ENCODE measurements around the gene GPR45.
"Not testable (repeated sequence)": the region's sequence is repeated elsewhere in the genome, so short reads cannot be mapped to it uniquely, and the experiment has no call there.

Gene GPR45

DNA sequence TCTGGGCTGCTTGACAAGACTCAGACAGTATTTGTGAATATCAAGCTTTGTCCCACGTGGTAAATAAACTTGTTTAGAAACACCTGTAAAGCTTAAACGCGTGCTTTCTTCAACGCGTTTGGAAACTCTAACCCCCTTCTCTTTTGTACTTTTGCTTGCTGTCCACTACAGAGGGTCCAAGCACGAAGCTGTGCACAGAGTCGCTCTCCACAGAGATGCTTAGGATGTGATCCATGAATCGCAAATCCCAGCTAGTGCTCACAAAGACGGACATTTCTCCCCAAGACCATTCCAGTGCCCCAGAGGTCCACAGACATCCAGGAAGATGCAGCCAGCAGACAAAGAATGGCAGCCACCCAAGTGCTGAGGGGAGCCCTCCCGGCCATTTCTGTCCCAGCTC is at the start of gene GPR45:
TSS of gene GPR45 (plus strand) at position 301 of the 400 bp plus-strand sequence. CDS start 116 bp downstream, outside the sequence.
- no peak for DNase-seq

- DNase-seq = no peak
Observed at GRCh38 chr2:105194022-105194675, 47.4 kb upstream of the GPR45 start.

DNA sequence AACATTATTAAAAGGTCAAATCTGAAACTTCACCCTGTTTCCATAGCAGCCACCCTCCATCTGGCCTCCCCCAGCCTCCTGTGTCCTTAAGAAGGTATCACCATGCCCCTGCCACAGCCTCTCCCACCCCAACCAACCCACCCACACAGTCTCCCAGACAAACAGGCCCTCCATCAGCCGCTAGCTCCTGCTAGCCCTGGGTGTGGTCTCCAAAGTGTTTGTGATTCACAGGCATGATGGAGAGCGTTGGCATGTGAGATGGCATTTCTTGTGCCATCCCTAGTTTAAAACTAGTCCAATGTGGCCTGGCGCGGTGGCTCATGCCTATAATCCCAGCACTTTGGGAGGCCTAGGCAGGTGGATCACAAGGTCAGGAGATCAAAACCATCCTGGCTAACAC is 44.9 kb upstream of the GPR45 start:
- no peak for DNase-seq

DNA sequence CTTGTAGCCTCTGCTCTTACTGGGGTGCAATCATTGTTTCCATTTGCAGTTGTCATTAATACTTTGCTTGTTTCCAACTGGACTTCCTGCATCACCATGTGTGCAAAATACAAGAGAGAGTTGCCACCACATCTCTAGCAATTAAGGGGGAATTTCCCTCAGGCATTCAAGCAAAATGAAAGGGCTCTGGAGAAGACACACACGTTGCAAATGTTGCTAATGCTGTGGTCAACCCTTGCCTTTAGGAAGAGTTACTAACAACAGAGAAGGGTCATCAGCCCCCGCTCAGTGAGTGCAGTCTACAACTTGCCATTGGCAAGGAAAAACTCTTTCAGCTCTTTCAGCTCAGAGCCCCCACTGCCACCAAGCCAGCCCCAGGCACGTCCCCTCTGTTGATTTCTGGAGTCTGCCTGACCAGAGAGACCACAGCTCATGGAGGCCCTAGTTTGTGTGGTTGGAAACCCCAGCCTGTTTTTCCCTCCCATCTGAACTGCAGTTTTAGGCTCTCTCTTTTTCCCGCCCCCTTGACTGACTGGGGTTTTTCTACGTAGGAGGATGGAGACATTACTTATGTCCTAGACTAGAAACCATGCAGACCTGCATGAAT is 25.9 kb upstream of the GPR45 start:
- no peak for DNase-seq

- no peak for DNase-seq
Observed at GRCh38 chr2:105220604-105221003, 20.9 kb upstream of the GPR45 start.

GRCh38 chr2:105224444-105224843 is 17.1 kb upstream of the GPR45 start:
- DNase-seq = no peak

DNA sequence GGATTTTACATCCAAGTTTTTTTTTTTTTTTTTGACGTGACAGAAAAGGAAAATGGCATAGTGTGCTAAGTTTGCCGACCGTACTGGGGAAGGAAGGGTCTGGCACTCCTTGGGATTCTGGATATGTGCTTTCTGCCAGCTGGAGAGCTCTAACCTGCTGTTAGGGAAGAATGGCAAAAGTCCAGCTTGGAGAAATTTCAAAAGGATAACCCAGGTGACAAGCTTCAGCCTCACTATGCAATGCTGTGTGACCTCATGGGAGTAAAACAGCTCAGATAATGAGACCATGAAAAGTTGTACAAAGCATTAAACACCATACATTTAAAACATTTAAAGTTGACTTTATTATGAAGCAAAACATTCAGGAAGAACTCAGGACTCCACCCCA is 10.3 kb upstream of the GPR45 start:
- no peak for DNase-seq

DNA sequence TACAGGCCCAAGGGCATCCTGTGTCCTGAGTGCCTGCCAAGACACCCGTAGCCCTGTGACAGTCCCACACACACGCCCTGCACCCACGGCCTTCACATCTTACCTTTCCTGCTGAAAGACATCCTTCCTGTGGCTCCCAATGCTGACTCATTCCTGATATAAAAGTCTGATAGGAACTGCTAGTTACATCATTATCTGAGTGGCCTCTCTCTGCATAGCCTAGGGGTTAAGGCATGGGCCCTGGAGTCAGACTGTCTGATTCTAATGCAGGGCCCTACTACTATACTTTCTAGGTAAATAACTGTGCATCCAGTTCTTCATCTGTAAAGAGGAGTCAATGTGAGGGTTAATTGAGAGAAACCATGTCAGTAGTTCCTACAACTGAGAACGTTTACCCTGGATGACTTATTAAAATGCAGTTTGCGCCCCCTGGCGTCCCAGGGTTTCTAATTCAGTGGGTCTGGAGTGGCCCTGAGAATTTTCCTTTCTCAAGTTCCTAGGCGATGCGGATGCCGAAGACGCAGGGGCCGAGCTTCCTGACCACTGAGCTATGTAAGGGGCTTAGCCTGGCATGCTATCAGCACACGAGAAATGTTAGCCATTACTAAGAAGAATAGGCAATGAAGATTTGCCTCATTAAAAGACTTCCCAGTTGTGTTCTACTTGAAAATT is 6.0 kb upstream of the GPR45 start:
- DNase-seq = peak; percentile 58

GRCh38 chr2:105236060-105236424 is 5.5 kb upstream of the GPR45 start:
- DNase-seq = no peak

DNA sequence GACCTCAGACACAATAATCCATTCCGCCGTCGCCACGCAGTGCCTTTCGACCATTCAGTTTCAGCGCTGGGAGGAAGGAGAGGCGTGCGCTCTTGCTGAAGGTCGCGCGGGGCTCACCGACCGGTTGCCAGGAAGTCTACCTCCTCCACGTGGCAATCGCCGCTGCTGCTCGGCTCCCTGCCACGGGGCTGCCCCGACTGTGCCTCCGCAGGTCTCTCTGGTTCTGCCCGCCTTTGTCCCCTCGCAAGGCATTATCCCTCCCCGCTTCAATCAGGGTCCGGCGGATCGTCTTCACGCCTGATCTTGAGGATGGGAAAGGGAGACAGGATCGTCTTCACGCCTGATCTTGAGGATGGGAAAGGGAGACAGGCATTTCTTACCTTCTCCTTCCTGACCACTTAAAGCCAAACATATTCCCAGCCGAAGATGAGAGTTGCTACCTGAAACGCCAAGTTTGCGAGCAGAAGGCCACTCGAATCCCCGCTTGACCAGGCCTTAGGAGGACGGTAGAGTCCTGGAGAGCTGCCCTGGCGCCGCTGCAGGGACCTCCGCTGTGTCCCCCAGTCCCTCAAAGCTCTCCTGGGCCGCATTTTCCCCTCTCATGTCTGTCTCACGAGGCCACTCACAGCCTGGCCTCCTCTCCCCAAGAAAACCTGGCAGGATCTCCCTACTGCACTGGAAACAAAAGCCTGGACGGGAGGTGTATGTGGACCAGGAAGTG is 4.3 kb upstream of the GPR45 start:
- no peak for DNase-seq

GRCh38 chr2:105238664-105239240 is 2.8 kb upstream of the GPR45 start:
- no peak for DNase-seq

- no peak for DNase-seq
Observed at GRCh38 chr2:105239924-105240323, 1.6 kb upstream of the GPR45 start.

GRCh38 chr2:105242286-105242993 is 897 bp downstream of the GPR45 start:
- no peak for DNase-seq

GRCh38 chr2:105243961-105244360 is 2.4 kb downstream of the GPR45 start:
- no peak for DNase-seq

- peak; percentile 83 for DNase-seq
Observed at GRCh38 chr2:105244451-105244850, 2.9 kb downstream of the GPR45 start.

GRCh38 chr2:105248316-105249070 is 7.0 kb downstream of the GPR45 start:
- no peak for DNase-seq

- DNase-seq = no peak
Observed at GRCh38 chr2:105249181-105249580, 7.6 kb downstream of the GPR45 start.

DNA sequence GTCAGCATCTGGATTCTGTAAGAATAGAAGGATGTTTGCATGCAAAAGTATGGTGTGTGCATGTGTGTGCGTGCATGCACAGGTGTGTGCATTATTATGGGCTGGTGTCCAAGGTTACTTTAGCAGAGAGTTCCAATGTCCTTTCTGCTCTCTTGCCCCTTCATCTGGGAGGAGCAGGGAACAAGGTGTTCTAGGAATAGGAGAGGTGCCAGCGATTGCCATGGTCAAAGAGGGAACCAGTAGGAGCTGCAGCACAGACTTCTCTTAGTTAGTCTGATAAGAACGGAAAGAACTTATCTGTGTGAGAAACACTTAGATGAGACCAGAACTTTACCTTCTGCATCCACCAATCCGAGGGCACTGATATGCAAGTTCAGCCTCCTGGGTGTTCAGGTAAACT is 8.3 kb downstream of the GPR45 start:
- no peak for DNase-seq

DNA sequence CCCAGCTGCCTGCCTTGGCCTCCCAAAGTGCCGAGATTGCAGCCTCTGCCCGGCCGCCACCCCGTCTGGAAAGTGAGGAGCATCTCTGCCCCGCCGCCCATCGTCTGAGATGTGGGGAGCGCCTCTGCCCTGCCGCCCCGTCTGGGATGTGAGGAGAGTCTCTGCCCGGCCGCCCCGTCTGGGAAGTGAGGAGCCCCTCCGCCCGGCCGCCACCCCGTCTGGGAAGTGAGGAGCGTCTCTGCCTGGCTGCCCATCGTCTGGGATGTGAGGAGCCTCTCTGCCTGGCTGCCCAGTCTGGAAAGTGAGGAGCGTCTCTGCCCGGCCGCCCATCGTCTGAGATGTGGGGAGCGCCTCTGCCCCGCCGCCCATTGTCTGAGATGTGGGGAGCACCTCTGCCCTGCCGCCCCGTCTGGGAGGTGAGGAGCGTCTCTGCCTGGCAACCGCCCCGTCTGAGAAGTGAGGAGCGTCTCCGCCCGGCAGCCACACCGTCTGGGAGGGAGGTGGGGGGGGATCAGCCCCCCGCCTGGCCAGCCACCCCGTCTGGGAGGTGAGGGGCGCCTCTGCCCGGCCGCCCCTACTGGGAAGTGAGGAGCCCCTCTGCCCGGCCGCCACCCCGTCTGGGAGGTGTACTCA is 9.6 kb downstream of the GPR45 start:
- DNase-seq = not testable (repeated sequence)

DNA sequence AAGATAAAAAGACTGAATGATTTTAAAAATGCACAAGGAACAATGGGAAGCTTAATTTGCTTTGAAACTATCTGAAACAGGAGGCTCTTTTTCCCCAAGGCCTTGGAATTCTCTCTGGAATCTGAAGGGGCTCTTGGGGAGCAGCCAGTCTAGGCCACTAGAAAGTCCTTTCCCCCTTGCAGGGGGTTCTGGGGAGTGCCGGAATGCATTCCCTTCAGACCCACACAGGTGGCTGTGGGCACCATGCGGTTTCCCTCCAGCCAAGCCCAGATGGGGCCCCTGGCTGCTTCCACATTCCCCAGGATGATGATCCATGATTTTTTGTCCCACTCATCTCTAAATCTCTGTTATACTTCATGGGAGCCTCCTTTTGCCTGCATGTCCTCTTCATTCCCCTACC is 10.7 kb downstream of the GPR45 start:
- DNase-seq = no peak

DNA sequence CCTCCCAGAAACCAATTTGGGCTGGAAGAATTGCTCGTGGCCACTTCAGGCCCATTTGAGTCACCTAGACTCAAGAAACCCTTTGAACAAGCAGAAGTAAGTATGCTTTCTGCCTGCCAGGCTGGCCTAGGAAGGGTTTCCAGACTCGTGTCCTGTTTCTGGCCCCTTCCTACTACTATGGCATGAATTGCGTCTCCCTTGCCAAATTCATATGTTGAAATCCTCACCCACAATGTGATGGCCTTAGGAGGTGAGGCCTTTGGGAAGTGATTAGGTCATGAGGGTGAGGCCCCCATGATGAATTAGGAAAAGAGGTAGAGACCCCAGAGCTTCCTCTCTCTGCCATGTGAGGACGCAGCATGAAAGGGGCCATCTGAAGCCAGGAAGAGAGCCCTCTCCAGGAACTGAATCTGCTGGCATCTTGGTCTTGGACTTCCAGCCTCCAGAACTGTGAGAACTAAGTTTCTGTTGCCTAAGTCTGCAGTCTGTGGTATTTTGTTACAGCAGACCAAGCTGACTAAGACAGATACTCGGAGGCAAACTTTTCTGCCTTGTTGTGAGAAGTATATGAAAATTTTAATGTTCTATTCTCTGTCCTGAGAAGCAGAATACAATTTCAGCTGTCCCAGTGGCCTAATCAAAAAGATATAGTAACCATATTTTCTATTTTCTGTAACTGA is 13.1 kb downstream of the GPR45 start:
- DNase-seq = peak; percentile 65
